ENCODE measurements around the gene CCL20.

DNA sequence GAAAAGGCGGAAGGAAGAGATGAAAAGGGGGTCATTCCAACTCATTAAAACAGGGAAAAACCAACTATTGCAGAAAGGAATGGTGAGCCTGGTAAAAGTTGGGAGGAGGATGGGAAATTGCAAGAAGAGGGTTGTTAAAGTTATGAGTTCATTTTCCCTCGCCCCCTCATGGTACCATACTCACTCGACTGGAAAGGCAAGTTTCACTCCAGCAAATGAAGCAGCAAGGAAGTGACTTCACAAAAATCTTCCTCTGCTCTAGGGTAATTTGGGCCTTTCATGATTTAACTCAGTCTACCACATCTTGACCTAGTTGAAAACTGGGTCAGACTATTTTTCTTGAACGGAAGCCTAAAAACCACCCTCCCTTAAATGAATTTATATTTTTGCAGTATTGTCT lies 34.9 kb downstream of the CCL20 start:
- TF ChIP-seq, protein P1, sequence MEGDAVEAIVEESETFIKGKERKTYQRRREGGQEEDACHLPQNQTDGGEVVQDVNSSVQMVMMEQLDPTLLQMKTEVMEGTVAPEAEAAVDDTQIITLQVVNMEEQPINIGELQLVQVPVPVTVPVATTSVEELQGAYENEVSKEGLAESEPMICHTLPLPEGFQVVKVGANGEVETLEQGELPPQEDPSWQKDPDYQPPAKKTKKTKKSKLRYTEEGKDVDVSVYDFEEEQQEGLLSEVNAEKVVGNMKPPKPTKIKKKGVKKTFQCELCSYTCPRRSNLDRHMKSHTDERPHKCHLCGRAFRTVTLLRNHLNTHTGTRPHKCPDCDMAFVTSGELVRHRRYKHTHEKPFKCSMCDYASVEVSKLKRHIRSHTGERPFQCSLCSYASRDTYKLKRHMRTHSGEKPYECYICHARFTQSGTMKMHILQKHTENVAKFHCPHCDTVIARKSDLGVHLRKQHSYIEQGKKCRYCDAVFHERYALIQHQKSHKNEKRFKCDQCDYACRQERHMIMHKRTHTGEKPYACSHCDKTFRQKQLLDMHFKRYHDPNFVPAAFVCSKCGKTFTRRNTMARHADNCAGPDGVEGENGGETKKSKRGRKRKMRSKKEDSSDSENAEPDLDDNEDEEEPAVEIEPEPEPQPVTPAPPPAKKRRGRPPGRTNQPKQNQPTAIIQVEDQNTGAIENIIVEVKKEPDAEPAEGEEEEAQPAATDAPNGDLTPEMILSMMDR (conservative IDR thresholded peaks at IDR 0.05; ENCODE audit: low read length) = no peak
- no peak for TF ChIP-seq EZH2phosphoT487 (IDR thresholded peaks at IDR 0.05; ENCODE audit: borderline replicate concordance, low read depth, low read length)

Data from OCI-LY7 (cell line).